Measurements from ENCODE around the gene MIER3.

GRCh38 chr5:56993241-56993640, 41.3 kb upstream of the MIER3 start:
- TF ChIP-seq CTCF (IDR thresholded peaks at IDR 0.05) (no peak), NRF1 (IDR thresholded peaks at IDR 0.05; ENCODE audit: low read depth, low read length) (no peak), MAX (IDR thresholded peaks at IDR 0.05; ENCODE audit: low read depth) (no peak), EZH2phosphoT487 (IDR thresholded peaks at IDR 0.05; ENCODE audit: borderline replicate concordance, low read depth) (no peak), EP300 (IDR thresholded peaks at IDR 0.05; ENCODE audit: borderline replicate concordance in 1 of 2, low read depth in 1 of 2, low read length in 1 of 2) (no peak), MEF2A (IDR thresholded peaks at IDR 0.05; ENCODE audit: borderline replicate concordance, low read depth) (no peak), PBX3 (IDR thresholded peaks at IDR 0.05) (no peak), GABPA (IDR thresholded peaks at IDR 0.05; ENCODE audit: low read depth) (no peak)
